ENCODE results near the gene COA5. TPM values are rescaled to one million over a fixed set of nuclear protein-coding genes. Genes with fewer than 3 reads are reported as not detected.

COA5 gene
- total and polyA plus RNA-seq, 2 donors (not counting 1 experiment from before 2014, with no cell fraction given), result 22.5 to 38.6 TPM

DNA sequence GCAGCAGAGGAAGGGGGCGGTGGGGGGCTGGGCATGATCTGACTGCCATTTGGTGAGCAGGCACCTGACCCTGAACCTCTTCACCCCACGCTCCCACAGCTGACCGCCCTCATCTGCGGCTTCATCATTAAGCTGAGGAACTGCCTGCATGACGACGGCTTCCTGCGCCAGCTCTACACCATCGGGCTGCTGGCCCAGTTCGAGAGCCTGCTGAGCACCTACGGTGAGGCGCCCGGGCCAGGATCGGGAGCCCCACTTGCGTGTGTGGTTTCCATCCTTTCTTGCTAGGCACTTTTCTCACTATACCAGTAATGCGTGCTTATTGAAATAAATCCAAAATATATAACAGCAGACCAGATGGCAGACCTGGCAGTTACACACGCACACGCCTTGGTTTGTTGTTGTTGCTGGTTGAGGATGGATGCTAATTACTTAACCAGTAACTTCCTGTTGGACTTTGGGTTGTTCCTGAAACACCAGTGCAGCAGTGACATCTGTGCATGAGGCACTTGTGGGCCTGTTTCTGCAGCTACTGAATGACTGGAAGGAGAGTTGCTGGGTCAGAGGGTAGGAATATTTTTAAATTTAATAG lies 43.7 kb downstream of the COA5 start:
- Histone ChIP-seq H2AFZ (ENCODE audit: low read length) (no peak overlapping the region), H3K9me3 (ENCODE audit: control insufficient read depth, insufficient read depth, low read depth, low read length) (no peaks in the 10 kb centered on the region), H3K4me2 (ENCODE audit: extremely low read depth, insufficient read depth, low read length) (no peak overlapping the region), H3K36me3 (ENCODE audit: control insufficient read depth, insufficient read depth, low read length) (peaks cover 2% of the 10 kb centered on the region), H3K79me2 (ENCODE audit: control insufficient read depth, insufficient read depth, low read length) (no peaks in the 10 kb centered on the region), H3K4me1 (ENCODE audit: control insufficient read depth, extremely low read depth, insufficient read depth, low read length) (peaks cover 6% of the 10 kb centered on the region), H3K27ac (ENCODE audit: insufficient read depth, low read length) (no peak overlapping the region), H3K9ac (ENCODE audit: insufficient read depth, low read length) (no peak overlapping the region), H3K27me3 (ENCODE audit: control insufficient read depth, insufficient read depth, low read length) (no peaks in the 10 kb centered on the region), H4K20me1 (ENCODE audit: control insufficient read depth, extremely low read depth, insufficient read depth, low read length) (no peaks in the 10 kb centered on the region), H3K4me3 (replicated peaks in 1 of 4; ENCODE audit: control extremely low read depth in 1 of 4, insufficient read depth in 1 of 4, low read depth in 3 of 4, low read length in 4 of 4) (no peak overlapping the region)
- no peak for DNase-seq (ENCODE audit: low read depth in 2 of 2)
- no peak for TF ChIP-seq EZH2 (IDR thresholded peaks at IDR 0.05; ENCODE audit: low read length, missing control alignments)
- TF ChIP-seq, protein P1, sequence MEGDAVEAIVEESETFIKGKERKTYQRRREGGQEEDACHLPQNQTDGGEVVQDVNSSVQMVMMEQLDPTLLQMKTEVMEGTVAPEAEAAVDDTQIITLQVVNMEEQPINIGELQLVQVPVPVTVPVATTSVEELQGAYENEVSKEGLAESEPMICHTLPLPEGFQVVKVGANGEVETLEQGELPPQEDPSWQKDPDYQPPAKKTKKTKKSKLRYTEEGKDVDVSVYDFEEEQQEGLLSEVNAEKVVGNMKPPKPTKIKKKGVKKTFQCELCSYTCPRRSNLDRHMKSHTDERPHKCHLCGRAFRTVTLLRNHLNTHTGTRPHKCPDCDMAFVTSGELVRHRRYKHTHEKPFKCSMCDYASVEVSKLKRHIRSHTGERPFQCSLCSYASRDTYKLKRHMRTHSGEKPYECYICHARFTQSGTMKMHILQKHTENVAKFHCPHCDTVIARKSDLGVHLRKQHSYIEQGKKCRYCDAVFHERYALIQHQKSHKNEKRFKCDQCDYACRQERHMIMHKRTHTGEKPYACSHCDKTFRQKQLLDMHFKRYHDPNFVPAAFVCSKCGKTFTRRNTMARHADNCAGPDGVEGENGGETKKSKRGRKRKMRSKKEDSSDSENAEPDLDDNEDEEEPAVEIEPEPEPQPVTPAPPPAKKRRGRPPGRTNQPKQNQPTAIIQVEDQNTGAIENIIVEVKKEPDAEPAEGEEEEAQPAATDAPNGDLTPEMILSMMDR (conservative IDR thresholded peaks at IDR 0.05 in 1 of 2, IDR thresholded peaks at IDR 0.05 in 1 of 2; ENCODE audit: low read depth in 1 of 2, low read length in 2 of 2), result no peak

DNA sequence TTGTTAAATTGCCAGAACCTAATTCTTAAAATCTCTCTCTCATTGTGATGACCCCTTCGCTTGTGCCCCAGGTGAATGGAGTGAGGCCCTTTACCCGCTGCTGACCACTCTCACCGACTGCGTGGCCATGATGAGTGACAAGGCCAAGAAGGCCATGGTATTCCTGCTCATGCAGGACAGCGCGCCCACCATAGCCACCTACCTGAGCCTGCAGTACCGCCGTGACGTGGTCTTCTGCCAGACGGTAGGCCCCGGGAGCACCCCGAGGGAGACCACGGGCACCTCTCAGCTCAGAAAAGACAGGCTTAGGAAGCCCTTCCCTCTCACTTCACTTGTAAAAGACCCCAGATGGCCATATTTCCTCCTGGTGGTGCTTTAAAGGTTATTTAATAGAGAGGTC lies 44.9 kb downstream of the COA5 start:
- TF ChIP-seq EZH2 (IDR thresholded peaks at IDR 0.05; ENCODE audit: low read length, missing control alignments), result no peak
- TF ChIP-seq, protein P1 (conservative IDR thresholded peaks at IDR 0.05 in 1 of 2, IDR thresholded peaks at IDR 0.05 in 1 of 2; ENCODE audit: low read depth in 1 of 2, low read length in 2 of 2), result no peak
- Histone ChIP-seq H2AFZ (ENCODE audit: low read length) (no peak overlapping the region), H3K36me3 (ENCODE audit: control insufficient read depth, insufficient read depth, low read length) (no peaks in the 10 kb centered on the region), H3K27me3 (ENCODE audit: control insufficient read depth, insufficient read depth, low read length) (no peaks in the 10 kb centered on the region), H4K20me1 (ENCODE audit: control insufficient read depth, extremely low read depth, insufficient read depth, low read length) (no peaks in the 10 kb centered on the region), H3K9ac (ENCODE audit: insufficient read depth, low read length) (no peak overlapping the region), H3K4me3 (replicated peaks in 1 of 4; ENCODE audit: control extremely low read depth in 1 of 4, insufficient read depth in 1 of 4, low read depth in 3 of 4, low read length in 4 of 4) (no peak overlapping the region), H3K79me2 (ENCODE audit: control insufficient read depth, insufficient read depth, low read length) (no peaks in the 10 kb centered on the region), H3K27ac (ENCODE audit: insufficient read depth, low read length) (no peak overlapping the region), H3K4me2 (ENCODE audit: extremely low read depth, insufficient read depth, low read length) (no peak overlapping the region), H3K4me1 (ENCODE audit: control insufficient read depth, extremely low read depth, insufficient read depth, low read length) (peaks cover 11% of the 10 kb centered on the region), H3K9me3 (ENCODE audit: control insufficient read depth, insufficient read depth, low read depth, low read length) (no peaks in the 10 kb centered on the region)
- no peak for DNase-seq (ENCODE audit: low read depth in 2 of 2)

DNA sequence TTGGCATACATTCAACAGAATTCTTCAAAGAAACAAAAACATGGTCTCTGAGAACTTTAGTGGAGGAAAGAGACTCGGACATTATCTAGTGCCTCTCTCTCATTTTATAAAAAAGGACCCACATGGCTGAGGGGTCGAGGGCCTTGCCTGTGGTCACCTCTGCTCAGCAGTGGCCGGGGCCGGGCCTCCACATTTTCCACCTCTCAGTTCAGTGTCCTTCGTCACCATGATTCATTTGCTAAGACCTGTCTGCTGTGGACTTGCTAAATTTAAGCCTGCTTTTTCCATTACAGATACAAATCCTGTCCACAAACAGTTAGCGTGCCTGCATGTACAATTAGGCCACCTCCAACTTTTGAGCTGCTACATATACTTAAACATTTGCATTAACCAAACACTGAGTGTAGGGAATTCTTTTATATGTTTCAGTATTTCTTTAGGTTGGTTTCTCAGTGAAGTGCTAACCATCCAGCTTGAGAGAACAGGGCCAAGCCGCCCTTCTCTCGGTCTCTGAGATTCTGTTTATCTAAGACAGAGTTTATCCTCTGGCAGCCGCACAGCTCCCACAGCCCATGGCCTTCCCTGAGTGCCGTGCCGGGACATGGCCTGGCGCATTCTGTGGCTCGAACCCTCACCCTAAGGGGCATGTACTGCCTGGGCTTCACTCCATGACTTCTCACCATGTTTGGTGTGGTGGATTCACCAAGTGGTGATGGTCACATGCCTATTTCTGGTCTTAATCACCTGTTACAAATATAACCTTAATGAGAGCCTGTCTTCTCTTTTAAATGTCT lies 46.2 kb downstream of the COA5 start:
- no peak overlapping the region for H3K9ac ChIP-seq (ENCODE audit: insufficient read depth, low read length)

More for the DNA sequence above, 46.2 kb downstream of the COA5 start:
- Histone ChIP-seq H3K36me3 (ENCODE audit: control insufficient read depth, insufficient read depth, low read length) (no peaks in the 10 kb centered on the region), H3K4me3 (replicated peaks in 1 of 4; ENCODE audit: control extremely low read depth in 1 of 4, insufficient read depth in 1 of 4, low read depth in 3 of 4, low read length in 4 of 4) (no peak overlapping the region), H3K4me2 (ENCODE audit: extremely low read depth, insufficient read depth, low read length) (no peak overlapping the region), H4K20me1 (ENCODE audit: control insufficient read depth, extremely low read depth, insufficient read depth, low read length) (no peaks in the 10 kb centered on the region), H3K27ac (ENCODE audit: insufficient read depth, low read length) (peak overlapping the region; percentile 5), H3K27me3 (ENCODE audit: control insufficient read depth, insufficient read depth, low read length) (no peaks in the 10 kb centered on the region), H3K9me3 (ENCODE audit: control insufficient read depth, insufficient read depth, low read depth, low read length) (no peaks in the 10 kb centered on the region), H3K4me1 (ENCODE audit: control insufficient read depth, extremely low read depth, insufficient read depth, low read length) (peaks cover 11% of the 10 kb centered on the region), H2AFZ (ENCODE audit: low read length) (no peak overlapping the region), H3K79me2 (ENCODE audit: control insufficient read depth, insufficient read depth, low read length) (no peaks in the 10 kb centered on the region)
- DNase-seq (ENCODE audit: low read depth in 2 of 2), result peak in 1 of 2 donors; percentile 33
- no peak for TF ChIP-seq EZH2 (IDR thresholded peaks at IDR 0.05; ENCODE audit: low read length, missing control alignments)
- TF ChIP-seq, protein P1 (conservative IDR thresholded peaks at IDR 0.05 in 1 of 2, IDR thresholded peaks at IDR 0.05 in 1 of 2; ENCODE audit: low read depth in 1 of 2, low read length in 2 of 2), result no peak
